ACC112 (cell line): ENCODE measurements around the gene AGO3.

ENCODE experiments used
- H2AFZ ChIP-seq: fragments of 200-600 bp; sonication (generic); one replicate; pipeline ENCODE4 v1.6.0; 2017; ENCODE audit warnings: antibody characterized with exemption, low read length; ENCODE audit not compliant: unreplicated experiment
- H3K27ac ChIP-seq: fragments of 200-600 bp; sonication (generic); 2 replicates; pipeline ENCODE4 v1.5.1; 2014; ENCODE audit warnings: low read depth, mild to moderate bottlenecking, antibody characterized with exemption, low read length, moderate library complexity
- H3K27me3 ChIP-seq: fragments of 200-600 bp; sonication (generic); 2 replicates; pipeline ENCODE4 v1.6.1; 2014; ENCODE audit warnings: mild to moderate bottlenecking, antibody characterized with exemption, low read length, moderate library complexity, mixed read lengths; ENCODE audit not compliant: insufficient read depth
- H3K36me3 ChIP-seq: fragments of 200-600 bp; sonication (generic); 2 replicates; pipeline ENCODE4 v1.6.1; 2016; ENCODE audit warnings: mild to moderate bottlenecking, antibody characterized with exemption, low read length, moderate library complexity, mixed read lengths; ENCODE audit not compliant: insufficient read depth
- H3K4me1 ChIP-seq: fragments of 200-600 bp; sonication (generic); one replicate; pipeline ENCODE4 v1.6.1; 2016; ENCODE audit warnings: low read length, mixed read lengths; ENCODE audit not compliant: insufficient read depth, unreplicated experiment, control insufficient read depth
- H3K4me3 ChIP-seq: fragments of 200-600 bp; sonication (generic); 2 replicates; pipeline ENCODE4 v1.5.1; 2014; ENCODE audit warnings: mild to moderate bottlenecking, low read depth, low read length
- H3K79me2 ChIP-seq: fragments of 200-600 bp; sonication (generic); one replicate; pipeline ENCODE4 v1.6.0; 2016; ENCODE audit warnings: low read length; ENCODE audit not compliant: control insufficient read depth, unreplicated experiment, insufficient read depth

The AGO3 gene

GRCh38 chr1:36109041-36109679 lies 178.3 kb downstream of the AGO3 start:
- Histone ChIP-seq H3K79me2 (no peaks in the 10 kb centered on the region), H2AFZ (no peak overlapping the region), H3K4me3 (no peak overlapping the region), H3K27me3 (no peaks in the 10 kb centered on the region), H3K4me1 (peaks cover 10% of the 10 kb centered on the region), H3K27ac (no peak overlapping the region), H3K36me3 (no peaks in the 10 kb centered on the region)

DNA sequence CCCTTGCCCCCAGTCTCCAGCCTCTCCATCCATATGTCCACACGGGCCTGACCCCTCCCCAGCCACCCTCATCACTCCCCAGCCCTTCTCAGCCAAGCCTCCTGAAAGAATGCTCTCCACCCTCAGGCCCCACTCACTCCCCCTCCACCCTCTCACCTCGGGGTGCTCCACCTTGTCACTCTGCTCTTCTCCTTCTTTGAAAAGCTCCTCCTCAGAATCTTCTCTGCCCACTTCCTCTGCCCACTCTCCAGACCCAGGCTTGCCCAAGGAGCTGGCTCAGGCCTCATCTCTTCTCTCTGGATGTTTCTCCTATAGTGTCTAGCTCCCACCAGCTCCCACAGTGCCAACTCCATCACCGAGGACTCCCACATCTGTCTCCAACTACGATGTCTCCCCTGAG lies 180.2 kb downstream of the AGO3 start:
- Histone ChIP-seq H3K27ac (no peak overlapping the region), H3K36me3 (no peaks in the 10 kb centered on the region), H3K79me2 (no peaks in the 10 kb centered on the region), H3K4me3 (no peak overlapping the region), H3K27me3 (no peaks in the 10 kb centered on the region), H2AFZ (no peak overlapping the region), H3K4me1 (peaks cover 21% of the 10 kb centered on the region)

DNA sequence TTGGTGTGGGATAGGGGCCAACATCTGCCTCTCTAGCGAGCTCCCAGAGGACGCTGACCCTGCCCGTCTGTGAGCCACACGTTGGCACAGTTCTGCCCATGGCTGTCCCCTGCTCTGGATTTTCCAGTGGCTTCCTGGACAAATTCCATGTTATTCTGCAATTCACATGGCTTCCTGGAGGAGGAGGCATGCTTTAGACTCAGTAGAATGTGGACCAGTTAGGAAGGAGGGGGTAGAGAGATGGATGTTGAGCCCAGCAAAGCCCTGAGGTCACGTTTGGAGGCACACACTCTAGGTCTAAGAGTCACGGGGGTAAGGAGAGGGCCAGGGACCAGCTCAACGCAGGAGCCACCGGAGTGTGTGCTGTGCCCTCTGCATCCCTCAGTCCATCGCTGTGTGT lies 181.9 kb downstream of the AGO3 start:
- H3K27ac ChIP-seq, result no peak overlapping the region
- H3K79me2 ChIP-seq, result no peaks in the 10 kb centered on the region
- no peak overlapping the region for H3K4me3 ChIP-seq
- no peak overlapping the region for H2AFZ ChIP-seq
- H3K4me1 ChIP-seq, result peaks cover 21% of the 10 kb centered on the region
- no peaks in the 10 kb centered on the region for H3K36me3 ChIP-seq
- no peaks in the 10 kb centered on the region for H3K27me3 ChIP-seq

GRCh38 chr1:36114371-36114770 lies 183.5 kb downstream of the AGO3 start:
- Histone ChIP-seq H3K27me3 (no peaks in the 10 kb centered on the region), H3K79me2 (no peaks in the 10 kb centered on the region), H2AFZ (no peak overlapping the region)

DNA sequence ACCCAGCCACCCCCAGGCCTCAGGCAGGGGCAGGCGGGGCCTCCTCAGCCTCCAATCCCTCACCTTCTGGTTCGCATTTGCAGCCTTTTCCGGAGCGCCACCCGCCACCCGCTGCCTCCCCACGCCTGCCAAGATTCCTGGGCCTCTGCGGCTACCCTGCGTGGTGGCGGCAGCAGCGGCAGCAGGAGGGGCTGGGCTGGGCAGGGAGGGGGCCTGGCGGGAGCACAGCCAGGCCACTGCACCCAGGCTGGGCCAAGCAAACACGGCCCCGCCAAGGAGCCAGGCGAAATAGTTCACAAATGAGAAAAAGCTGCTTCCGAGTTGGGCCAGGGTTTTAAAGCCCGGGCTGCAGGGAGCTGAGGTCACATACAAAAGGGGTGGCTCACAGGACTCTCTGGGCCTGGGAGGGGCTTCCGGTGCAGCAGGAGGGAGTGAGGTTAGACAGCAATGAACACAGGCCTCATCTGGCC lies 184.3 kb downstream of the AGO3 start:
- H3K79me2 ChIP-seq, result no peaks in the 10 kb centered on the region
- peak overlapping the region; percentile 2 for H2AFZ ChIP-seq
- H3K36me3 ChIP-seq, result no peaks in the 10 kb centered on the region
- H3K27ac ChIP-seq, result peak overlapping the region; percentile 3; the same call in 1 of the 2 replicates
- peaks cover 11% of the 10 kb centered on the region for H3K4me1 ChIP-seq
- H3K4me3 ChIP-seq, result 0 out of 2 replicates have a peak overlapping the region, but pooled peaks have one; percentile 35
- H3K27me3 ChIP-seq, result no peaks in the 10 kb centered on the region

More at GRCh38 chr1:36114371-36114770, 183.5 kb downstream of the AGO3 start:
- peaks cover 12% of the 10 kb centered on the region for H3K4me1 ChIP-seq
- H3K4me3 ChIP-seq, result no peak overlapping the region
- no peak overlapping the region for H3K27ac ChIP-seq
- no peaks in the 10 kb centered on the region for H3K36me3 ChIP-seq

DNA sequence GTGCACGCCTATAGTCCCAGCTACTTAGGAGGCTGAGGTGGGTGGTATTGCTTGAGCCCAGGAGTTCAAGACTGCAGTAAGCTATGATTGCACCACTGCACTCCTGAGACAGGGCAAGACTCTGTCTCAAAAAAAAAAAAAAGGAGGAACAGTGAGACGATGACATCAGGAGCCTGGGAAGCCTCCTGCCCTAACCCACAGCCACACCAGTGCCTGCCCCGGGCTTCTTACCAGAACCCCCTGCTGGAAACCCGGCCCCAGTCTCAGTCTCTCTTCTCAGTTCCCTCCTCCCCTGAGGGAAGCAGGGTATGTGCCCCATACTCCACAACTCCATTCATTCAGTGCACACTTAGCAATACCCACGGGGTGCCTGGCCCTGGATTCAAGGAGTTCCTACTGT lies 185.0 kb downstream of the AGO3 start:
- Histone ChIP-seq H3K4me3 (no peak overlapping the region), H2AFZ (no peak overlapping the region), H3K4me1 (peaks cover 11% of the 10 kb centered on the region), H3K27me3 (no peaks in the 10 kb centered on the region), H3K27ac (no peak overlapping the region), H3K79me2 (no peaks in the 10 kb centered on the region), H3K36me3 (no peaks in the 10 kb centered on the region)

GRCh38 chr1:36116901-36117300 lies 186.0 kb downstream of the AGO3 start:
- Histone ChIP-seq H2AFZ (no peak overlapping the region), H3K4me1 (peaks cover 11% of the 10 kb centered on the region), H3K4me3 (no peak overlapping the region), H3K36me3 (no peaks in the 10 kb centered on the region), H3K27me3 (no peaks in the 10 kb centered on the region), H3K79me2 (no peaks in the 10 kb centered on the region), H3K27ac (no peak overlapping the region)

- no peaks in the 10 kb centered on the region for H3K36me3 ChIP-seq
- H3K27me3 ChIP-seq, result 0 out of 2 replicates have a peak, but pooled peaks cover under 1% of the 10 kb centered on the region
- no peak overlapping the region for H2AFZ ChIP-seq
Measured at GRCh38 chr1:36118447-36119204, 187.7 kb downstream of the AGO3 start.

DNA sequence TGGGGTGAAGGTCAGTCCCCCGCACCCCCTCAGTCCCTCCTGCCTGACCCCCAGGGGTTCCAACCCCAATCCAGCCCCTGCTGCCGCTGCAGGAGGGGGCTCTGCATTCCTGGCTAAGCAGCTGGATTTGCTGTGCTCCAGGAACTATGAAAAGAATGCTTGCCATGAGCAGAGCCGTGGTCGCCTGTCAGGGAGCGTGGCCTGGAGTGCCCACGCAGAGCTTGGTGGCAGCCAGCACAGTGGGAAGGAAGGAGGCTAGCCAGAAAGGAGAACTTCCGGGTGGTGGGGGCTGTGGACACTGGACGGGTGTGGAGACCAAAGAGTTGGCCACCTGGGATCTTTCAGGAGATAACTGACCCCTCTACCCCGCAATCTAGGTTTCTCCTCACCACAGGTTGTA lies 188.6 kb downstream of the AGO3 start:
- Histone ChIP-seq H3K36me3 (no peaks in the 10 kb centered on the region), H3K27me3 (peaks cover 9% of the 10 kb centered on the region), H2AFZ (no peak overlapping the region), H3K4me3 (no peak overlapping the region), H3K79me2 (no peaks in the 10 kb centered on the region), H3K4me1 (peaks cover 11% of the 10 kb centered on the region), H3K27ac (no peak overlapping the region)

More at GRCh38 chr1:36118447-36119204, 187.7 kb downstream of the AGO3 start:
- Histone ChIP-seq H3K79me2 (no peaks in the 10 kb centered on the region), H3K4me1 (peaks cover 11% of the 10 kb centered on the region), H3K27ac (no peak overlapping the region), H3K4me3 (no peak overlapping the region)
